HG03342 (cell line): ENCODE data around the gene KRT6C.

ENCODE experiments used
- ATAC-seq: cut with Tn5 transposase; IDR thresholded peaks from one replicate; pipeline ENCODE4 v1.9.1; 2021; ENCODE audit warnings: mild to moderate bottlenecking, moderate library complexity; ENCODE audit not compliant: unreplicated experiment

KRT6C gene

GRCh38 chr12:52436000-52436827 is 37.4 kb downstream of the KRT6C start:
- ATAC-seq: no peak

GRCh38 chr12:52435659-52435999 is 38.0 kb downstream of the KRT6C start:
- ATAC-seq: no peak

- no peak for ATAC-seq
Observed at GRCh38 chr12:52434760-52435530, 38.7 kb downstream of the KRT6C start.

- no peak for ATAC-seq
Observed at GRCh38 chr12:52434081-52434733, 39.4 kb downstream of the KRT6C start, which contains the start of gene KRT75. Gene KRT75, minus strand, starts transcription at chr12:52434371. Its CDS starts 67 bp downstream, at chr12:52434304.

- ATAC-seq: no peak
Observed at GRCh38 chr12:52433501-52434080, 40.0 kb downstream of the KRT6C start.

- ATAC-seq: no peak
Observed at GRCh38 chr12:52432559-52433207, 40.9 kb downstream of the KRT6C start.

- no peak for ATAC-seq
Observed at GRCh38 chr12:52428121-52428520, 45.5 kb downstream of the KRT6C start.

- no peak for ATAC-seq
Observed at GRCh38 chr12:52427083-52427482, 46.5 kb downstream of the KRT6C start.

- no peak for ATAC-seq
Observed at GRCh38 chr12:52426034-52426433, 47.6 kb downstream of the KRT6C start.

GRCh38 chr12:52425466-52425865 is 48.1 kb downstream of the KRT6C start:
- ATAC-seq: no peak

GRCh38 chr12:52423661-52424500 is 49.7 kb downstream of the KRT6C start:
- no peak for ATAC-seq

GRCh38 chr12:52423035-52423434 is 50.6 kb downstream of the KRT6C start:
- ATAC-seq: no peak

GRCh38 chr12:52419656-52420055 is 53.9 kb downstream of the KRT6C start:
- ATAC-seq: no peak

- no peak for ATAC-seq
Observed at GRCh38 chr12:52418576-52419110, 55.0 kb downstream of the KRT6C start.
